HG03354 (cell line): Measurements from ENCODE around the gene MPP2.
"Not testable (repeated sequence)": the region's sequence is repeated elsewhere in the genome, so short reads cannot be mapped to it uniquely, and the experiment has no call there.

ENCODE experiments used
- ATAC-seq: cut with Tn5 transposase; IDR thresholded peaks from one replicate; pipeline ENCODE4 v1.9.1; 2021; ENCODE audit warnings: mild to moderate bottlenecking; ENCODE audit not compliant: unreplicated experiment, poor library complexity, severe bottlenecking

The MPP2 gene

DNA sequence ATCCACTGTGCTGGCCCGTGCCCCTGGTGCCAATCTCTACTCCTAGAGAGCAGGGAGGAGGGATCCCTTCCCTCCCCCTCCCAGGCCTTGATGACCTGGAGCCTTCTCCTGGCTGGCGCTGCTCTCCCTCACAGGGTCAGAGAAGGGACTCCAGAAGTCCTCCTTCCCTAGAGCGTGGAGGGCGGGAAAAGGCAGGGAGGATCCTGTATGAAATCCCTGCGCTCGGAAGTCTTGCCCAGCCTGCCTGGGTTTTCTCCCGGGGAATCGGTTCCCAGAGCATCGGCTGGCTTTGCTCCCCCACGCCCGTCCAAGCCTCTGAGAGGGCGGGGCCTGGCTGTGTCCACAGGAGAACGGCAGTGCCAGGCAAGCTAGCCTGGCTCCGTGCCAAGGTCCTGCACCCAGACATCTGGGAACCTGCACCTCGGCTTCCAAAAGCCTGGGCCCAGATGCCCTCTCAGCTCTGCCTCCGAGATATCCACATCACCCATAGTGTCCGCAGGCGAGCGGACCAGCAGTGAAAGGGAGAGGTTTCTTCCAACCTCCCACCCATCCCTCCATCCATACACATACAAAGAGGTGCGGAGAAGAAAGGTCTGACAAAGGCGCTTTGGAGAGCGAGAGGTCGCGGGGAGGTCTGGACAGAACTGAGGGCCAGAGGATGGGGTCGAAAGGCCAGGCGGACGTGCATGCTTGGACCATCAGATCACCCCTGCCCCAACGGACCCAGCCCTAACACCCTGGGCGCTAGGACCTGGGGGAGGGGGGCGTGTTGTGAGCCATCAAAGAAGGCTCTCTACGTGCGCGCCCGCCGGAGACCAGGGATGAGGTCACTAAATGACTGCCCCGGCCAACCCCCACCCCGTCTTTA lies 1.1 kb downstream of the MPP2 start:
- ATAC-seq, result no peak

DNA sequence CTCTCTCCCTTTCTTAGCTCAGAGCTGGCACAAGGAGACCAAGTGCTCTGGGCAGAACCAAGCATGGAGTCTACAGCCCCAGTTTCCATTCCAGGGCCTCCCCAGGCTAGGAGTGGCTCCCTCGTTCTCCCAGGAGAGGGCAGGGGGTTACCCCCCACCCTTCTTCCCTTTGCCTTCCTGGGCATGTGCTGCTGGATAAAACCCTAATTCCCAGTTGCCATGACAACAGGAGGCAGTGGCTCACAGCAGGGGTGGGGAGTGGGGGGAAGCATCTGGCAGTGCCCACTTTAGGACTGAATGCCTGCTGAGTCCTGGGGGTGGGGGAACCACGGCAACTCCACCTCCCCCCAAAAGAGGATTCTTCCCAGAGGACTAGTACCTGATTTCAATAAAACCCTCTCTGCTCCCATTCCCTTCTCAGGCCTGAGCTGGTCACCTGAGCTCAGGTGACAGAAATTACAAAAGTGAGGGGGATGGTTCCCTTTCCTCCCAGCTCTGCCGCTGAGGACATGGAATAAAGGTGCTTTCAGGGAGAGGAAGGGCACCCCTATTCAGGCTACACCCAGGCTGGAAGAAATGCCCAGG lies 1.8 kb downstream of the MPP2 start:
- ATAC-seq, result no peak

DNA sequence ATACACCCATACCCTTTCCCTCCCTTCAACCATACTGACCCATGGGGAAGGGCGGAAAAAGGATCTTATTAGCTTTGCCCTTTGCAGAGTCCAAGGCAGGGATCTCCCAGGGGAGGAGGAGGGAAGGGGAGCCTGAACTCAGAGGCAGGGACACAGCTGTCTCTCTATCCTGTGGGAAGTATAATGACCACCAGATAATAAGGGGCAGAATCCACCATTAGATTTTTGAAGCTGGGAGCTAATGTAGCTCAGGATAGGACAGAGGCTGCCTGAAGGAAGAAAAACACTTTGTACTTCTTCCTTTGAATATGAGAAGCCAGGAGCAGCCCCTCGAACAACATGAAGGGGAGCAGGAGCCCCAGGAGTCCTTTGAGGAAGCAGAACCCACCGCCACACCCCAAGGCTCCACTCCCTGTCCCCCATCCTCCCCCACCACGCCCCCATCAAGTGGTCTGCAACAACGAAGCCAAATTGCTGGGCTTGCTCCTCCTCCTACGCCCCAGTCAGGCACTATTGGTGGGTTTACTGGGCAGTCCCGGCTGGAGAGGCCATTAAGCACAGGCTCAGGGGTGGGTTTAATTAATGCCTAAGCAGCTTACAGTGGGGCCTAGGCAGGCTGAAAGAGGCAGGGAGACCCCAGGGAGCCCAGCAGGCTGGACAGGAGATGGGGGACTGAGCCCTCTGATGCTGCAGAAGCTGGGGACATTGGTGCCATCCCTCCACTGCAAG lies 5.3 kb downstream of the MPP2 start:
- ATAC-seq, result no peak

DNA sequence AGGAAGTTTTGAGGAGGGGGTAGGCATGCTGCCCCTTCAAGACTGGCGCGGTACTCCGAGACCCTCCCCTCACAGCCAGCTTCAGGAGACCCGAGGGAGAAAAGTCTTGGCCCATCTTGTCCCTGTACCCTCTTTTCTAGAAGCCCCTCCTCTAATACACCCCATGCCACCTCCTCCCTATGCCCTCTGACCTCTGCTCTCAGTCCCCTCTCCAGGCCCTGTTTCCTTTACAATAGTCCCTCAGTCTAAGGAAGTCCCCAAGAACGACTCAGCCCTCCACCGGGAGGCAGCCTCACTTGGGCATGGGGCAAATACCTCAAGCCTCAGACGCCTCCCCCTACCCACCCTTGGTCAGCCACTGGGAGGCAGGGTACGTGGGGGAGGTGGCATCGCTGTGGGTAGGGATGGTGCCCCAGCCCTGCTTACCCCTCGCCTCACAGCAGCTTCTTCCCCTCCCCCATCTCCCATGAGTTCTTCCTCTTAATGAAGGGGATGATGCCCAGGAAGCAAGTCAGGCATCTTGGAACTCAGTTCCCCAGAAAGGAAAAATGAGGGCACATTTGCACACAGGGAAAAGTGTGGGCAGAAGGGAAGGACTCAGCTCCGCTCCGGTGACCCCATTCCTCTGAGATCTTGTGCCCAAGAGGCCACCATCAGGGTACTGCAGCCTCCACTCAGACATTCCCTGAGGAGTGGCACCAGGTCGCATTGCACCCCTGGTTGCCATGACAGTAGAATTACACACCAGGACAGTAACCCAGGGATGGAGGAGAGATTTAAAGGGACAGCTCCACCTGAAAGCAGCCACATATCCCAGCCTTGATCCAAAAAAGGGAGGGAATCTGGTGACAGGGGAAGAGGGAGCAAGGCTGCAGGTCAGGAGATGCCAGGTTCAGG lies 6.2 kb downstream of the MPP2 start:
- ATAC-seq, result no peak

DNA sequence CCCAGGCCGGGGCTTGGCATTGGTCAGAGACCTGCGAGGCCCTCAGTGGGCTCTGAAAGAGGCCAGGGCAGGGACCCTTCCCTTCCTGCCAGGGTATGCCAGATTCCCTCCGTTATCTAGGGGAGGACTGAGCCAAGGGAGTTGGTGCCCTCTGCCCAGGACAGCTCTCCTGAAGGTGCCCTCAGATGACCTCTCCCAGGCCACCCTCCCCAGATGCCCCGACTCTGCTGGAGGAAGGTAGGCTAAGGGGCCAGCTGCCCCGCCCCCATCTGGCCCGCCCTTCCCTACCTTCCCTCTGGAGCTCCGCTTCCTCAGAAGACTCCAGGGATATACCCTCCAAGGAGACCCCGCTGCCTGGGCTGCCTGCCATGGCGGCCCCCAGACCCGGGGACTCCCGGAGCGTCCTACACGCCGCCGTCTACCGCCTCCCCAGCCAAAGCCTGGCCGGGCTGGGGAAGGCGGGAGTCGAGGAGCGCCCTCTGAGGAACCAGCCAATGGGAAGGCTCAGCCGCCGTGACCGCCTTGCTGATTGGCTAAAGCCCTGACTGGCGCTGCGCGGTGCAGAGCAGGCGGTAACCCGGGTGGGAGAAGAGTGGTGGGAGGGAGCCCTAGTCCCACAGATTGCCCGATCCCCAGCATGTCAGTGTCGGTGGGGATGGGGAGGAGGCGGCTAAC lies 7.0 kb downstream of the MPP2 start:
- peak; percentile 61 for ATAC-seq

DNA sequence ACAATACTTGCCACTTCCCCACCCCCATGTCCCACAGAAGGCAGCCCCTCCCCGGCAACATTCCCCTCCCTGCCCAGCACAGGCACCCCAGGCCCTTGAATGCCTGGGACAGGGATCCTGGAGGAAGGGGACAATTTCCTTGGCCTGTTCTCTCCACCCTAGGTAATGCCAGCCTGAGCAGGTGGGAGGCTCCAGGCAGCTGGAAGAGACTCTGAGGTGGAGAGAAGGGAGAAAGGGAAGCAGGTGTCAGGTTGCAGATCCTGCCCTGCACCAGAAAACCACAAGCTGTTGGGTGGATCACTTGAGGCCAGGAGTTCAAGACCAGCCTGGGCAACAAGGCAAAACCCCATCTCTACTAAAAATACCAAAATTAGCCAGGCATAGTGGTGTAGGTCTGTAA lies 8.9 kb downstream of the MPP2 start:
- no peak for ATAC-seq

DNA sequence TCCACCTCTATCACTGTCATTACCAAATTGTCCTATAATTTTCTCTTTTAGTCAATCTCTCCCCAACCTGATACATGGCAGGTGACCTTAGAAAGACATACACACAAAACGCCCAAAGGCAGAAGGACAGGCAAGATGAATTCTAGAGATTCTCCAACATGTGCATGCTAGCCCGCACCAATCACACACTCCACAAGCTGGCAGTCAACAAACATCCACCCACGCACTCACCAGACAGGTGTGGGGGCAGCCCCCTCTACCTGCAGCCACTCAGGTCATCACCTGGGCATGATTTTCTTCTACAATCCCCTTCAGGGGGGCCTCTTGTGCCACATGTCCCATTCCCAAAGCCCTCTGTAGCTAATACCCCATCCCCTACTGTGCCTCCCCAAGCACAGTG lies 9.5 kb downstream of the MPP2 start:
- no peak for ATAC-seq

DNA sequence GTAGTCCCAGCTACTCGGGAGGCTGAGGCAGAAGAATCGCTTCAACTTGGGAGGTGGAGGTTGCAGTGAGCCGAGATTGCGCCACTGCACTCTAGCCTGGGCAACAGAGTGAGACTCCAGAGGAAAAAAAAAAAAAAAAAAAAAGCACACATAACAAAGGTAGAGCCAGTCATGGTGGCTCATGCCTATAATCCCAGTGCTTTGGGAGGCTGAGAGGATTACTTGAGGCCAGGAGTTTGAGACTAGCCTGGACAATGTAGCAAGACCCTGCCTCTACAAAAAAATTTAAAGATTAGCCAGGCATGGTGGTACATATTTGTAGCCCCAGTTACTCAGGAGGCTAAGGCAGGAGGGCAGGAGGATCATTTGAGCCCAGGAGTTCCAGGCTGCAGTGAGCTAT lies 12.8 kb downstream of the MPP2 start:
- not testable (repeated sequence) for ATAC-seq

DNA sequence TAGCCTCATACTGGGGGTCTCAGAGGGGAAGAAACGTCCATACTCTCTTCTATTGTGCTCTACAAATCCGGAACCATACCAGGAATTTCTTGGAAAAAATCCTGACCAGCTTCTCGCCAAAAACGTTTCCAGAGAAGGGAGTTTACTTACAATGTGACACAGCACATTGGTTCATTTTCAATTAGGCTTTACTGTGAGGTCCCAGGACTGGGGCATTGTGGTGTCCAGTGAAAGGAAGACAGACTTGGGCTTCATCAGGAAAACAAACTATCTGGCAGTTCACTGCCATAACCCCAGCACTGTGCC lies 14.7 kb downstream of the MPP2 start:
- ATAC-seq, result no peak

DNA sequence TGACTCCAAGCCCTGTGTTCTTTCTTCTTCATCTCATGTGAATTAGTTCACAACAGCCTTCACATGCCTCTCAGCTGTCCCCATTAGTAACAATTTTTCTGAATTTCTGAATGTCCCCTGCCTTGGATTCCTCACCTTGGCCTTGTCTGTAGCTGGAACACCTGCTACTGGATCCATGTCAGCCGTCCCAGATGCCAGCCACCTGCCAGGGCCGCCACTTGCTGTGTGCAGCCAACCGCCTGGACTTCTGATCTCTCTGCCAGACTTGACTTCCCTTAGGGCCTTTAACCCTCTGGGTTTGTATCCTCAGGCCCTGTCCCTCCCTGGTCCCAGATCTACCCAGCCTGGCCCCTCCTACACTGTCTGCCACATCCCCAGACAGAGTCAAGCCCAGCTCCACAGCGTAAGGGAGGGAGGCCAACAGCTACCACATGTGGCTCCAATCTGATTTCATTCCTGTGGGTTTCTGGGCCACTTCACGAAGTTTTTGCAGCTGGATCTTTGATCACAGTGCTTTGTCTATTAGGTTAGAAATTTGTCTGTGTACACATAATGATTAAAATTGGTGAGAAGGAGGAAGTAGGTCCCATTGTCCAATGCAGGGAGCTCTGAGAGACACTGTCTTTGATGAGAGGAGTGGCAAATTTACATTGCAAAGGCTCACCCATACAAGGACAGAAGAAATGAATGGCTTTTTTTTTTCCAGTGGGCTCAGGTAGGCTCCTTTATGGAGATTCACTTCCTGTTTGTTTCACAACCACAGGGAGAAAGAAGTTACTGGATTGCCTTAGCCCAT lies 15.3 kb downstream of the MPP2 start:
- ATAC-seq, result no peak

DNA sequence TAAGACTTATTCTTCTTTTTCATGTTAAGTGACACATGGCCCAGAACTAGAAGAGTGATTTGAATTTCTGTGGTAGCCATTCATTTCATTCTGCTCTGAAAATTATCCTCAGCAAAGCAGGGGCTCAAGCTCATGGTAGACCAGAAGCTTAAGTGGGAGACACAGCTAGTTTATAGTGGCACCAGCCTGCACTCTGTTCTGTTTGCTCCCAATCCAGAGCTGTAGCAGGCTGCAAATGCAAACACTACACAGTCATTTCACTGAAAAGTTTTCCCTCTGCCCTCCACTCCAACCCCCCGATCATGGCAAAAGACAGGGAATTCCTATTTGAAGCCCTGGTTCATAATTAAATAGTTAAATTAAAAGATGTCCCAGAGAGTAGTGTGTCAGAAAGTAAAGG lies 17.1 kb downstream of the MPP2 start:
- ATAC-seq, result no peak

DNA sequence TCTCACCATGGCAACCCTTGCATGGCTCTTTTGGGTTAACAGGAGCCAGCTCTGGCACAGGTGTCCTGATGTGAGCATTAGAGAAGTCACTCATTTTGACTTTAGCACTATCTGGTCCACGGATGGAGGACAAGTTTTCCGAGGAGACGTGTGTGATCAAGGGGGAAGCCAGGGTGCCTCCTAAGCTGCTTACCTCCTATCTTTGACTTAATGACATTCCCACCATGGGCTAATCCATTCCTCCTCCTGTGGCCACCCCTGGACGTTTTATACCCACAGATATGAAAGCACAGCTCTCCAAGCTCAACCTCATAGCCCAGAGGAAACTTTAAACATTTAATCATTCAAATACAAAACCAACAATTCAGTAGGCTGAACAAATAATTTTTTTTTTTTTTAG lies 18.8 kb downstream of the MPP2 start:
- ATAC-seq, result no peak

DNA sequence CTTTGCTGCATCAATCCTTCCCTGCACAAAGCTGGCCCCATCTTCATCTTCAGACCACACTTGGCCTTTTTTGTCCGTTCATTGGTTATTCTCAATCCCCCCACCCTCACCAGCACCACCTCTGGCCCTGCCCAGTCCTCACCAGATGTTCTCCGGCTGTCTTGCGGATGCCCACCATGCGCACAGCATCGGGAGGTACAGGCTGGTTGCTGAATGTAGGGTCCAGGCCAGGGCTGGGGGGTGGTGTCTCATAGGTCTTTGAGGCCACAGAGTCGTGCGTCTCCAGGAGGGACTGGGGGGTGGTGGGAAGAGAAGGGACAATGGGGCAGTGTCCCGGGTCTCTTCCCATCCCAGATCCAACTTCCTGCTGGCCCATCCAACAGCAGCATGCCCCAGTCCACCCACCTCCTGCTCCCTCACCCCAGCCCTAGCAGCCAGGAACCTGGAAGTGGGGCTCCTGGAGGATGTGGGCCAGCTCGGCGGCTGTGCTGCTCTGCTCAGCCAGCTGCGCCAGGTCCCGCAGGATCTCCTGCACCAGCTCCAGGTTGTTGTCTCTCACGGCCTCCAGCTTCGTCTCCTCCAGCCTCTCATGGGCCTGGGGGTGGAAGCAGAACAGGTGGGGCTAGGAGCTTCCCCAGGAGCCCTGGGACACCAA lies 24.4 kb downstream of the MPP2 start:
- no peak for ATAC-seq

DNA sequence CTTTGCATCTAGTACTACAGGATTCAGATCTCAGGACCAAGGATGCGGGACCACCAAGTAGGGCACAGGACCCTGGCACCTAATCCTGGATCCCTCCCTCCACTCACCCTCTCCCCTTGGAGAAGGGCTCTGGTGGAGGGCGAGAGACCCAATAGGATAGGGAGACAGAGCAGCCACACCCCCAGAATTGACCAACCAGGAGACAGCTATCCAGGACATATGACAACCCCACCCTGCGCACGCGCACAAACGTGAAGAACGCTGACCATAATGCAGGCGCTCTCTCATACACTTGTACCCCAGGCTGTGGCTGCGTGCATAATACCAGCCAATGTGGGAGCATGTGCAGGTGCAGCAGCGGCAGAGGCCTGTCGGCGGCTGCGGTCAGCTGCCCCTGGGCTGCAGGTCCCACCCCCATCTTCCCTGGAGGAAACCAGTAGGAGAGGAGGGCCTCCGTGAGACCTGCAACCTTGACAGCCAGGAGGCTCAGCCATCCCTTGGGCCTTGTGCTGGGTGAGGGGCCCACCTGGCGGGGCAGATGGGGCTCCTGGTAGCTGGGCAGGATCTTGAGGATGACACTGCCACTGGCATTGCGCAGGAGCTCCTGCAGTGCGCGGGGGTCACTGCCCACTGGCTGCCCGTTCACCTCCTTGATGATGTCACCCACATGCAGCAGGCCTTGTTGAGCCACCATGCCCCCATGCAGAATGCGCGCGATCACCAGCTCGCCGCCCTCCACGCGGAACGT lies 25.4 kb downstream of the MPP2 start:
- no peak for ATAC-seq

DNA sequence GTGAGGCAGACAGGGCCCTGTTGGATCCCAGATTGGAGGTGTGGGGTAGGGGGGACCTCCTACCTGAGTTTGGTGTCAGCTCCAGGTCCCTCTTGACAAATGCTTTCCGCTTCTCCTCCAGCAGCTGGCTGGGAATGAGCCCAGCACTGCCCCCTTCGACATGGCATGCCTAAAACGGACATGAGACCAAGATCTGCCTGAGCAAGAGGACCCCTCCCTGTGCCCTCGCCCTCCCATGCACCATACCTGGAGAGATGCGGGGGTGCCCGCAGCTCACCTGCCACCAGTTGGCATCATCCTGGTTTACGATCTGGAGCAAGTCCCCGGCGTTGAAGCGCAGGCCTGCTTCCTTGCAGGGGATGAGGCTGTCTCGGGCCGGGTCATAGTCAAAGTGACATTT lies 26.2 kb downstream of the MPP2 start:
- no peak for ATAC-seq

DNA sequence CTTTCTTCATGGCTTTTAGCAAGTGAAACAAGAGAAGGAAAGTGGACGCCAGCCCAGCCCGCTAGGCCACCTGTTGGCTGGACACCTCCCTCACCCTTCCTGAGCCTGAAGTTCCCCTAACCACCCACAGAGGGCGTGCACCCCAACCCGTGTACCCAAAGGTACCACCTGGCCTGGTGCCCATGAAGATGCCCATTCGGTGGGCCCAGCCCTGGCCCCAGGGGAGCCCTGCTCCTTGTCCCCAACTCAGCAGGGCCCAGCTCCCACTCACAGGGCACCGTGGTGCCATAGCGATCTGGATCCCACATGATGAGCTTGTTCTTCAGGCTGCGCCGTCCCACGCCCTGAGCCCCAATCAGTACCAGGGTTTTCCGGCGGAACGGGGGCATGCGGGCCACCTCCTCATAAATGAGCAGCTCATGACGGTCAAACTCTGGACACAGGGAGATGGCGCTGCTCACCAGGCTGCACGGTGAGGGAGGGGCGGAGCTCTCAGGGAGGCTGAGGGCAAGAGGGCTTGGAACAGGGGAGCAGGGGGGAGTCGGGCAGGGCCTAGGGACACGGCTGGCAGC lies 26.8 kb downstream of the MPP2 start:
- no peak for ATAC-seq

DNA sequence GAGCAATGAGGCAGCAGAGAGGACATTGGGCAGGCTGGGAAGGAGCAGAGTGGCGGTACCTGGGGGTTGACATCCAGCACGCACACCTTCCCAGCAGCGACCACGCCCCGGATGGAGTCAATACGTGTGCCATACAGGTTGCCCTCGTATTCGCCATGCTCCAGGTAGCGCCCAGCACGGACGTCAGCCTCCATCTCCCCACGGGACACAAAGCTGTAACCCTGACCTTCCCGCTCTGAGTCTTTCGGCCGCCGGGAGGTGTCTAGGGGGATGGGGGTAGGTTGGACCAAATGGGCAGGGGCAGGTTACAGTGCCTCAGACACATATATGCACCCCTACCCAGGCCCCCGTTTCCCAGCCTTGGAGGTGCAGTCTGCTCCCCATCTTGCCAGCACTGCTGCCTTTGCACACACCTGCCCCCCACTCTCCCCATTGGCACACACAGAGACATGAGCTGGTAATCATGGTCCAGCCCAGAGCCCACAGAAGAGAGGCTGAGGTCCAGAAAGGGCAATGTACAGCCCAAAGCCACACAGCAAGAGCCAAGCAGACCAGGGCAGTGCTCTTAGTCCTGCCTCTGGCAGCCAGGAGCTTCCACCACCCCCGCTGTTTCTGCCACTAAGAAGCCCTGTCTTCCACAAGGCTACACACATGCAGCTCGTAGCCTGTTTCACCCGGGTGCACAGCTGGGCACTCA lies 27.5 kb downstream of the MPP2 start:
- ATAC-seq, result no peak
